KG1 (cell line): ENCODE measurements around the gene EXO1.
"Not testable (repeated sequence)": the region's sequence is repeated elsewhere in the genome, so short reads cannot be mapped to it uniquely, and the experiment has no call there.

Source experiments
- DNase-seq: peaks from one replicate; lab custom pipeline; 2025; lab: John Stamatoyannopoulos, UW

EXO1 gene

DNA sequence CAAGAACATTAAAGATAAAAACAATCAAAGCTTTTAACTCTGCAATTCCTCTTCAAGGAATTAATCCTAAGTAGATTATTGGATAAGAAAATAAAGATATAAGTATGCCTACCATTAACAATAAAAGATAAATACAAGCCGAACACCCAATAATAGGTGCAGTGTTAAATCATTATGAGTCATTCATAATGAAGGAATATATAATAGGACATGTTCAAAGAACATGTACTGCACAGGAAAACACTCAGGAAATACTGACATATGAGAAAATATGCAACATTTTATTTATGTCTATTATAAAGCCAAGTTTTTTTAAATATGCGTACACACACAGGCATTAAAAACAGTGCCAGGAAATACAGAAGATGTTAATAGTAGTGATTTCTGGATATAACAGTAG is 11.1 kb upstream of the EXO1 start:
- no peak for DNase-seq

DNA sequence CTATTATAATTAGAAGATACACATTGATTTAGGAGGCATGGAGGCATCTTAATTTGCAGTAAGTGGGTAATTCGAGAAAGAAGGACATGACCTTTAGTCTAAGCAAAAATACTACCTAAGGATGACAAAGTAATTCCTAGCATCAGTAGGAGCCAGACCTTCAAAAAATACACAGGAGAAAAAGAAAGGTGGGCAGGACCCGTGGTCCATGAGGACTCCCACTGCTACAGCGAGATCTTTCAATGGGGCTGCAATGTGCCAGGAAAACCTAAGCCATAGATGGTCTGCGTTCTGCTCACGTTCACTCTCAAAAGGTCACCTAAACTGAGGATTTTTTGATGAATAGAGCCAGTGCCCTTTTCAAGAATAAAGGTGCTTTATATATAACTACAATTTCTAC is 10.6 kb upstream of the EXO1 start:
- DNase-seq = no peak

DNA sequence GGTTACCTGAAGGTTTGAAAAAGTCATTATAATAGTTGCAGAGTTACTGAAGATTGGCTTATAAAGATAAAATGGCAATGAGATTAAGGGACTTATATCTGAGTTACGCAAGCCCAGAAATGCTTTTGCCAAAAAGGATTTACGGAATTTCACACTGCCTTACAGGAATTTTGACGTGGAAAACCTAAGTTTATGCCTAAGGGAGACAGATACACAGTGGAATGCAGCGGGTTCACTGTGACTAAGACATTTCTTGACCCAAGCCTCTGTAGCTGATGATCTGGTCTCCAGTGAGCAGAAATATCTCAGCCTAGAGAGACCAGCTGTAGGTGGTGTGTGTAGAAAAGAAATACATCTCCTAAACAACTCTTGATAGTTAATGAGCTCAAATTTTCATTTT is 10.1 kb upstream of the EXO1 start:
- no peak for DNase-seq

DNA sequence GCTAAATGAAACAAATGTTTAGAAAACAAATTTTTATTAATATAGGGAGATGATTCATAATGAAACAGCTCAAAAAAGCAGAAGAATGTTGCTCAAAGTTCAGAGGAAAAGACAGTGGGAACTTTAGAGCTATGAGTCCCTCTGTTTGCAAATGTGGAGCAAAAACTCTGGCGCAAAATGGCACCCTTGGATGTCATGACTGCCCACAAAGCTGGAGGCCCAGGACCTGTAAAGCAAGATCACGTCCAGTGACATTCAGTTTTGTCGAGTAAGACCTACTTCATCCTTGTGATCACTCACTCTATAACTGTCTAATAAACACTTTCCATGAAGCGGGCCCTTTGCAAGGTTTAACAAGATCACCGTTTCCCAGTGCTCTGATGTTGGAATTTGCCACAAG is 9.1 kb upstream of the EXO1 start:
- no peak for DNase-seq

DNA sequence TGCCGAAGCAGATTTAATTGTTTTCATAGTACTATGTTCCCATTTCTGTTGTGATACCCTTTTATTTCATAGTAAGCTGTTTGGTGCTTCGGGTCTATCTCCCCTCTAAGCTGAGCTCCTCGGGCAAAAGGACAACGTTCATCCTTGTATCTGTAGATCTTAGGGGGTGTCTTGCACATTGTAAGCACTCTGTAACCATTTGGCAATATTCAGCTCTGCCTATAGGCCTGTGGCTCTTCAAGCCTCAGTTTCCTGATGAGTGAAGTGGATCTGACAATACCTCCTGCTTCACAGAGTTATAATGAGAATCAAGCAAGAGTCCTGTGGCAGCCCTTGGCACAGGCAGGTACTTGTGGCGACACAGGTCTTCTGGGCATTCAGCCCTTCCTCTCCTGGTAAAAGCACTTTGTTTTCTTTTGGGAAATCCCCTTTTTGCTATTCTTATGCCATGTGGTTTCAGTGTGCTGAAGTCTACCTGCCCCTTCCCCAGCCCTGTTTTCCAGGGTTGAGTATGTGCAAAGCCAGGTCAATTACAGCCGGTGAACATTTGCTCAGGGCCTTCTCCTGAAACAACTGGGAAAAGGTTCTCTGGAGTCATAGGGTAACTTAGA is 8.5 kb upstream of the EXO1 start:
- DNase-seq = no peak

DNA sequence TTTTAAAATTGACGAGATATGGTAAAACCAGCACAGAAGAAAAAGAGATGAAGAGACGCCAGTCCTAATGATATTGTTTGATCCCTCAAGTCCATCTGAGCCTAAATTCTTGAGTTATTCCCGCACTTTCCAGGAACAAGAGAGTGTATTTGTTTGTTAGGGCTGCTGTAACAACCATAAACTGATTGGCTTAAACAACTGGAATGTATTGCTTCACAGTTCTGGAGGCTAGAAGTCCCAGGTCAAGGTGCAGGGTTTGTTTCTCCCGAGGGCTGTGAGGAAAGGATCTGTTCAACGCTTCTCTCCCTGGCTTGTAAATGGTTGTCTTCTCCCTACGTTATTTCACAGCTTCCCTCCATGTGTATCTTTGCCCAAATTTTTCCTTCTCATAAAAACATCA is 7.8 kb upstream of the EXO1 start:
- DNase-seq = no peak

DNA sequence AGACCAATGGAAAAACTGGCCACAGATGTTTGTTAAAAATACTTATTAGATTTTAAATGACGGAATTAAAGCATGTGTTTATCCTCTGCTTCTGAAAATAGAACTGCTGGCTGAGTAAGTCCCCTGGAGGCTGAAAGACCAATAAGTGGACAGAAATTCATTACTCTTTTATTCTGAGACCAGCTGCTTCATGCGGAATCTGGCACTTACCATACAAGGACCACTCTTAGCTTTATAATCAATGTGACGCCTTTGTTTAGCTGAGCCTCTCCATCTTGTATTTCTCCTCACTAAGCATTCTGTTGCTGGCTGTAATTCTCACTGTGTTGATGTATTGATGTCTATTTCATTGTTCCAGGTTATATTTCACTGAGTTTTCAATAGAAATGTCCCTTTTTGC is 6.3 kb upstream of the EXO1 start:
- DNase-seq = no peak

DNA sequence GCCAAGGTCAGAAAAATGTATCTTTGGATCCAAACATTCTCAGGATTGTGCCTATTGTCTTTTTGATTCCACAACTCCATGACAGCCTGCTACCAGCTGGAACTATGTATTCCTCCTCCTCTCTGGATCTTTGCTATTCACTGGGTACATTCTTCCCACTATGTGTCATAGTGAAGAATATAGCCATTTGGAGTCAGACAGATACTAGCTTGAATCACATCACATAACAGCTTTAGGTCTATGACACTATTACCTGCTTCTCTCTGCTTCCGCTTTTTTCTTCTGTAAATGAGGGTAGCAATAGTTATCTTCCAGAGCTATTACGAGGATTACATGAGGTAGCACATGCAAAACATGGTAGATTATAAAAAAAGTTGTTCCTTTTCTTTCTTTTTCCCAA is 5.4 kb upstream of the EXO1 start:
- no peak for DNase-seq

DNA sequence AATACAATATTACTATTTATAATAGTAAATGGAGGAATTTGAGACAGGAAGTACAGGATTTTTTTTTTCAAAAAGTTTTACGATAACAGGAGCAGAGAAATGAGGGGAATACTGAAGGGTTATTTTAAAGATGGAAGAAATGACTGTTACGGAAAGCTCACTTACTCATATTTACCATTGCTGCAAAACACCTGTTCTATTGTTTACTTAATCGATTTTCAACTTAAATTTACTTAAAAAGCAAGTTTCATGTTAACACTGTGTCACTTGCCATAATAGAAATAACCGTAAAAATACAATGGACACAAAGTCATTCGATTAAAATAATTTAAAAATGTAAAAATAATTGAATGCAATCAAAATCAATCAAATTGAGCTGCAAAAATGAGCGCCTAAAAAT is 3.4 kb upstream of the EXO1 start:
- DNase-seq = no peak

DNA sequence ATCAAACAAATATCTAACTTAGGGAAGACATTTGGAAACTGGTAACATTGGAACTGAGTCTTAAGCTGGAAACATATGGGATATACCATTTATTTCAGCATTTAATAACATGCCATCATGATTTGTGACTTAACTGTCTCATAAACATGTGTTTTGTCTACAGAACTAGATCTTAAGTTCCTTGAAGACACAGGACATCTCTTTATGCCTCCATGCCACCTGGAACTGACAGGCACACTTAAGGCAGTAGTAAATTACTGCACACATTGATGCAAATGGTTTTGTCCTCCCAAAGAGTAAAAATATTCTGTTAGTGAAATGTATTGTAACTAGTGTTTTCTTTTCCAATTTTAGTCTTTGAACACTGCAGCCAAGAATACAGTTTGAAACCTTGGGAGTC is 1.6 kb upstream of the EXO1 start:
- DNase-seq = no peak

DNA sequence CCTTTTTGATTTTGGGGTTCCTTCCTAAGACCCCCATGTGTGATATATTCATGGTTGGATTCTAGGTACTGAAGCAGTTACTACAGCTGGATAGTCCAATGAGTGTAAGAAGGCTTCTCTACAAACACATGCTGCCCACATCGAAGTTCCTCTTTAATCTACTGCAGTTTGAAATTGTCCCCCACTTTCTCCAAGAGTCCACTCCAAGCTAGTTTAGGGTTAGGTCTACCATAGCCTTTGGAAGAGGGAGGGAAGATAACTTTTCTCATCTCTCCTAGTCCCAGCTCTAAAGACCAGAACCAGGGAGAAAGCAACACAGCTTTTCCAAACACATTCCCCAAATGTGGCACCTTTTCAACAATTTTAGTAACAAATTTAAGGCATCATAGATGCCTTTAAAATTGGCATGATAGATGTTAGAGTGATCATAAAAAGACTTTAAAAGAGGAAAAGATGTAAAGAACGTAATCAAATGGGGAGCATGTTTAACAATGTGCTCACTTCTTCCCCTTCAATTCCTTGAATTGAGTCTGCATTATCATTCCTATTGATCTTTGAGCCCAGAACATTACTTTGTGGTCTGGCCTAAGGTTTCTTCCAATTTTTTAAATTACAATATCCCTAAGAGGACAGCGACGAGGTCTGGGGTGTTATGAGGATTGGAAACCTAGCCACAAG is 1.0 kb upstream of the EXO1 start:
- no peak for DNase-seq

DNA sequence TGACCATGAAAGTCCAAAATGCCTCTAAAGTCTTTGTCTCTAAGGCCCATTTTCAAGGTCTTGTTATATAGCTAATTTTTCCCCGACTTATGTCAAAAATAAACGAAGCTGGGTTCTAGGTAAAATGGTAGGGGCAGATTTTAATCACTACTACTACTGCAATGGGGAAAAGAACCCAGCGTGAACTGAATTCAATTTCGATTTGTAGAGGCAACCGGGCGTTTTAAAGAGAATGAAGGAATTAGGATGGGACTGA is 536 bp upstream of the EXO1 start:
- DNase-seq = no peak

DNA sequence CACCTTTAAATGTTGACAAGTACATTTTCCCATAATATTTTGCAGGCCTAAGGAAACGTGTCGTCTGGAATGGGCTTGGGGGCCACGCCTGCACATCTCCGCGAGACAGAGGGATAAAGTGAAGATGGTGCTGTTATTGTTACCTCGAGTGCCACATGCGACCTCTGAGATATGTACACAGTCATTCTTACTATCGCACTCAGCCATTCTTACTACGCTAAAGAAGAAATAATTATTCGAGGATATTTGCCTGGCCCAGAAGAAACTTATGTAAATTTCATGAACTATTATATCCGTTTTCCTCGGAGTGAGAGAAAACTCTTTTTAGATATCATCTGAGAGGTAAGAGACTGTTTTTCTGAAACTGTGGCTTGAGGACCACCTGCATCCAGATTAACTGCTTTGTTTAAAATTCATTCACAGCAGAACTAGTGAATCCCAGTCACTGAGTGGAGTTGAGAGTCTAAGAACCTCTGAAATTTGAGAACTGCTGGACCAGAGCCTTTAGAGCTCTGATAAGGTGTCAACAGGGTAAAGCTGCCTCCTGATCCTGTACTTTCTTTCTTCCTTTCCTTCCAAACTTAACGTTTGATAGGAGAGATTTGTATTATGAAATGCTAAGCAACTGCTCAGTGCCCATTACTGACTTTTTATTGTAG is 811 bp downstream of the EXO1 start:
- no peak for DNase-seq

DNA sequence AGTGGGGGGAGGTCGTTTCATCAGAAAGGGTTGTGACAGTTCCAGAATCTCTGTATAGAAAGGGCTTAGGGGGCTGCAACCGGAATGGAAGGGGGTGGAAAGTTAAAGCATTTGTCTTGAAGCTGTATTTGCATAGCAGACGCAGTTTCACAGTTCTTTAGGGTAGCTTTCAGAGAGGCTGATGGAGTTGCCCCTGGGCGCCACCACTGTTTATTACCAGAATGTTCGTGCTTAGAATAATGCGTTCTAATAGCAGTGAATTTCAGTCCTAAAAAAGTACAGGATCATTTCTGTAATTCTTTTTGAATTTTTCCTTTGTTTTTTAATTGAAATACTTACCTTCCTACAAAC is 1.3 kb downstream of the EXO1 start:
- no peak for DNase-seq

DNA sequence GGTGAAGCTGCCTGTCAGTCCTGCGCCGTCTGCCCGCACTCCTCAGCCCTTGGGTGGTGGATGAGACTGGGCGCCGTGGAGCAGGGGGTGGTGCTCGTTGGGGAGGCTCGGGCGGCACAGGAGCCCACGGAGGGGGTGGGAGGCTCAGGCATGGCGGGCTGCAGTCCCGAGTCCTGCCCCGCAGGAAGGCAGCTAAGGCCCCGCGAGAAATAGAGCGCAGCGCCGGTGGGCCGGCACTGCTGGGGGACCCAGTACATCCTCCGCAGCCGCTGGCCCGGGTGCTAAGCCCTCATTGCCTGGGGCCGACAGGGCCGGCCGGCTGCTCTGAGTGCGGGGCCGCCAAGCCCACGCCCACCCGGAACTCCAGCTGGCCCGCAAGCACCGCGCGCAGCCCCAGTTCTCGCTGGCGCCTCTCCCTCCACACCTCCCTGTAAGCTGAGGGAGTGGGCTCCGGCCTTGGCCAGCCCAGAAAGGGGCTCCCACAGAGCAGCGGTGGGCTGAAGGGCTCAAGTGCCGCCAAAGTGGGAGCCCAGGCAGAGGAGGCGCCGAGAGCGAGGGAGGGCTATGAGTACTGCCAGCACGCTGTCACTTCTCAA is 7.6 kb downstream of the EXO1 start:
- DNase-seq = not testable (repeated sequence)

DNA sequence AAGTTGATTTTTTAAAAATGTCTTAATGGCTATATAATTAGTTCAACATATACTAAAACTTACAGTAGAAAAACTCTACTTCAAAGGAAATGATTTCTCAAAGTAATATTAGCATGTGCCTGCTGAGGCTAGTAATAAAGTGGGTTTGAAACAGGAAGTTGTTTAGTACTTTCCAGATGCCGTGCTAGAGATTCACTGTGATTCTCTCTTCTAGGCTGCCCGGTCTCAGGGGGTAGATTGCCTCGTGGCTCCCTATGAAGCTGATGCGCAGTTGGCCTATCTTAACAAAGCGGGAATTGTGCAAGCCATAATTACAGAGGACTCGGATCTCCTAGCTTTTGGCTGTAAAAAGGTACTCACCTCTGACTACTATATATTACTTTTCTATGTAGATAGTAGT is 9.1 kb downstream of the EXO1 start:
- DNase-seq = no peak

DNA sequence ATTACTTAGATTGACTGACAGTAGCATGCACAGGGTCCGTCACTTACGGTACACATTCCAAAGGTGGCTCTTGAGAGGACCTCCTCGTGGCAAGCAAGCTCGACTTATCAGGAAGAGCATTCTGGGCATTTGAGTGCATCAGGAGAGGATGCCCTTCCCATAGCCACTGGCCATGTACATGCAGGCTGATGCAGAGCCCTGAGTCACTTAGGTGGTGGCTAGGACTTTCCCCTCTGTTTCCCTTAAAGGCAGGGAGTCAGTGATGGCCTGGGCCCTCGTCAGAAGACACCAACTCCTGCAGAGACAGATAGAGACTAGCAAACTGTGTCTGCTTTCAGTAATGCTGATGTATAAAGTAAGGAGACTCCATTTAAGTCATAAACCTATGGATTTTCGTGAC is 12.9 kb downstream of the EXO1 start:
- DNase-seq = no peak

DNA sequence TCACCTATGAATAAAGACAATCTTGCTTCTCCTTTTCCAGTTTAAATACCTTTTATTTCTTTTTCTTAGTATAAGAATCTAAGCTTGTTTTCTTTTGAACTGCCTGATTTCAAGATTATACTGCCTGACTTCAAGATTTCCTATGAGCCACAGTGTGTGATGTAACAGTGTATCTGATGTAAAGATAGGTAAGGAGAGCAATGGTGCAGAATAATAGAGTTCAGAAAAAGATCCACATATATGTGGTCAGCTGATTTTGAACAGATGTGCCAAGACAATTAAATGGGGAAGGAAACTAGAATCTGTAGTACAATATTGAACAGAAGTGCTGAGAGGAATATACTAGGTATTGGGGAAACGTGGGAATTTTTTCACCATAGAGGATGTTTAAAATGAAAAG is 21.0 kb downstream of the EXO1 start:
- no peak for DNase-seq

DNA sequence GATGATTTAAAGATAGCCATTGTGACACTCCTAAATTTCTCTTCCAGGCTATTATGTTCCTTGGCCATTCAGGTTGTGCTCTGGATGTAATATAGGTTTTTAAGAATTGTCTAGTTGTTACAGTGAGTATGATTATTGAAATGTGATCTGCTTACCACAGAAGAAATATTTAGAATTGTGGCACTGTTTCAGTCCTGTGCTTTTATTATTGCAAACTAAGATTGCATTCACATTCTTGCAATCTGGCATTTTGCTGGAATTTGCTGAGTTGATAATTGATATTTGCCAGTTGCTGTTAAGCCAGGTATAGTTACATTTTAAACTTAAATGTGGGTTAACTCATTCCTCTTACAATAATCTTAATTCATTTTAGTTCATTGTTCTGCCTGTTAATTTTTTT is 22.3 kb downstream of the EXO1 start:
- DNase-seq = no peak

DNA sequence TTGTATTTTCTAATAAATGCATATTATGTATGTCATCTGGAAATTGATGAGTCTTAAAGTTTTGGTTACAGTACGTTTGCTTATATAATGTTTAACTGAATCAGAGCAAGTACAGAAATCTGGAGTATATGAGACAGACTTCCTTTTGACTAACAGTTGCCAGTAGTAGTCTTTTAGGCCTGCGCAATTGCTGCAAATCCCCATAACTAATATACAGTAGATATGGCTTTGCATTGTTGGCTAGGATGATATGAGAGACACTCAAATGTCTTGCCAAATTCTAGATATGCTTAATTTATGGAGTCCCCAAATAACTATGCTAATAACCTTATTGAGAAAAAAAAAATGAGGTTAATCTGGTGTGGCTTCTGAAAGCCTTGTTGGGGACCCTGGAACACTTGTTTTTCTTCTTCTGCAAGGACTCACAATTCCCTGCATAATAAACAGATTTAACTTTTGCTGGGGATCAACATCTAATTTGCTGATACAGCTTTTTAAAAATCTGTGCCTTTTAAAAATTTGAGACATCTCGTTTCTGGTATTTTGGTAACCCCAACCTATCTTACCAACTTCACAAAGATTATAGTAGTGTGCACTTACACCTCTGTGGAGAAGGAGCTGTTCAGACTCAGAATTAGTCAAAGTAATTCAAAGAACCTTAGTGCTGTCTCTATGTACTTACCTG is 22.9 kb downstream of the EXO1 start:
- DNase-seq = no peak

DNA sequence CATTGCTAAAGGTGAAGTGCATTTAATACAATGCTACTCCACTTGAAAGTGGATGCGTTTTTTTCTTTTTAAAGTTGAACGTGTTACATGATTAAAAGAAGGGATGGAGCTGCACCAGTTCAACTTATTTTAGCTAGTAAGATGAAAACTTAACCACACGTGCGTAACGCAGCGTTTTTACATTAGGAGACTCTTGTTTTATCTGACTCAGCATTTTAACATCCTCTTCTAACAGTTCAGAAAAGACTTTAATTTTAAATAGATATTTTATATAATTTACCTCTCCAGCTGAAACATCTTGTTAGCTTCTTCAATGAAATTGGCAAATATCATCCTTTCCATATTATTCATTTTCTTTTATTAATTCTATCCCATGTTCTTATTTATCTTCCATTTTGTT is 33.4 kb downstream of the EXO1 start:
- no peak for DNase-seq

DNA sequence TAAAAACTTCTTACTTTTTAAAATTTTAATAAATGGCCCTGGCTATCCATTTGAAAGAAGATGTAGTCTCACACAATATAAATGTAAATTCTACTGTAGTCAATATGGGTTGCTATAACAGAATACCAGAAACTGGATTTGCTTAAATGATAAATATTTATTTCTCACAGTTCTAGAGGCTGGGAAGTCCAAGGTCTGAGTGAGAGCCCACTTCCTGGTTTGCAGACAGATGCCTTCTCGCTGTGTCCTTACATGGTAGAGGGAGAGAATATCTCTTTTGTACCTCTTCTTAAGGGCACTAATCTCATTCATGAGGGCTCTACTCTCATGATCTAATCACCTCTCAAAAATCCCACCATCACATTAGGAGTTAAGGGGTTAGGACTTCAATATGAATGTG is 35.2 kb downstream of the EXO1 start:
- DNase-seq = no peak

DNA sequence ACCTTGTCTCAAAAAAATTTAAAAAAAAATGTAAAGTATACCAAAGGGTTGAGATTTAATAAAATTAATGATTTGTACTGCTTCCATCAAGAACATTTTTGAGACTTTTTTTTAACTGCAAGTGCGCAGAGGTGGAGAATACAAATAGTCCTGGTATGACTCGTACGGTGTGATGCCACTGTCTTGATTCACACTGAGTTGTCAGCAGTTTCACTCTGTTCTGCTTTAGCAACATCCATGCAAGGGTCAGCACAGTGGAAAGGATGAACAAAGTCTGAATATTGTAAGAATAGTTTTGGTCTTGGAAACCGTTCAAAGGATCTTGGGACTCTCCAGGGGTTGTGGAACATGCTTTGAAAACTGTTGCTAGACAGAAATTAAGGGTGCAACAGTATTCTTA is 40.2 kb downstream of the EXO1 start:
- DNase-seq = no peak
